Panc1 (cell line): ENCODE measurements around the gene GNMT. TPM values are rescaled to one million over a fixed set of nuclear protein-coding genes. Genes with fewer than 3 reads are reported as not detected.
"Not testable (repeated sequence)": the region's sequence is repeated elsewhere in the genome, so short reads cannot be mapped to it uniquely, and the experiment has no call there.

Source experiments
- ATAC-seq: fragments of 200-7000 bp; cut with Tn5 transposase; 2 replicates; pipeline ENCODE4 v1.9.1; 2020; ENCODE audit warnings: mild to moderate bottlenecking, moderate library complexity
- BruUV-seq: library from RNA; stranded (reverse); fragments of 400-500 nt; replicated peaks from 2 replicates; lab custom pipeline; 2021; lab: Mats Ljungman, UMichigan
- CTCF ChIA-PET: fragments of 300-600 bp; sonication (Branson Sonifier 250); formaldehyde crosslinking; loops from one replicate; lab custom pipeline; 2022; ENCODE audit warnings: antibody characterized with exemption; lab: Charles Lee
- POLR2A ChIA-PET: fragments of 300-600 bp; sonication (Branson Sonifier 250); formaldehyde crosslinking; loops from one replicate; lab custom pipeline; 2022; ENCODE audit warnings: antibody characterized with exemption; lab: Charles Lee
- DNase-seq: peaks from one replicate; pipeline ENCODE4 v3.0.0-alpha.2; 2010; ENCODE audit warnings: low read depth, low spot score
- H3K27ac ChIP-seq: 2 replicates; pipeline ENCODE4 v1.5.1; 2011; ENCODE audit warnings: mild to moderate bottlenecking, low read length, inconsistent platforms
- H3K27me3 ChIP-seq: fragments of 200-500 bp; sonication (Bioruptor generic); 2 replicates; pipeline ENCODE4 v1.6.0; 2014; ENCODE audit warnings: low read length, inconsistent platforms; ENCODE audit not compliant: control insufficient read depth, insufficient read depth
- H3K36me3 ChIP-seq: fragments of 200-500 bp; sonication (Bioruptor generic); 2 replicates; pipeline ENCODE4 v1.5.1; 2014; ENCODE audit warnings: inconsistent platforms, mild to moderate bottlenecking, low read length, moderate library complexity; ENCODE audit not compliant: control insufficient read depth, insufficient read depth
- H3K4me1 ChIP-seq: 2 replicates; pipeline ENCODE4 v1.5.1; 2011; ENCODE audit warnings: inconsistent platforms, mild to moderate bottlenecking, low read length, moderate library complexity; ENCODE audit not compliant: control insufficient read depth, insufficient read depth
- H3K4me3 ChIP-seq, 2 experiments: 2 replicates each; pipeline ENCODE4 v1.5.1; 2011 to 2012; ENCODE audit warnings: low read depth in 2 of 2, low read length in 2 of 2, mild to moderate bottlenecking in 2 of 2, inconsistent platforms in 1 of 2, moderate library complexity in 1 of 2
- H3K9me3 ChIP-seq: fragments of 200-500 bp; sonication (Bioruptor generic); 2 replicates; pipeline ENCODE4 v1.5.1; 2014; ENCODE audit warnings: low read depth, mild to moderate bottlenecking, inconsistent platforms, low read length, moderate library complexity; ENCODE audit not compliant: control insufficient read depth, insufficient read depth
- CTCF ChIP-seq: fragments of 450-650 bp; IDR thresholded peaks from 2 replicates; pipeline ENCODE4 v1.5.1; 2017; ENCODE audit warnings: mild to moderate bottlenecking
- POLR2AphosphoS5 ChIP-seq: IDR thresholded peaks from 2 replicates; pipeline ENCODE4 v1.6.1; 2012; ENCODE audit warnings: mild to moderate bottlenecking, low read depth, low read length, moderate library complexity
- REST ChIP-seq, 2 experiments: IDR thresholded peaks; 2 replicates each; pipeline ENCODE4 v1.6.1; 2011 to 2012; ENCODE audit warnings: low read depth in 2 of 2, control low read depth in 1 of 2, low read length in 1 of 2, mild to moderate bottlenecking in 1 of 2, moderate library complexity in 1 of 2; ENCODE audit not compliant: insufficient read depth in 1 of 2
- SIN3A ChIP-seq: IDR thresholded peaks from 2 replicates; pipeline ENCODE4 v1.6.1; 2012; ENCODE audit warnings: low read depth, mild to moderate bottlenecking, low read length, moderate library complexity, borderline replicate concordance; ENCODE audit not compliant: insufficient read depth
- TCF7L2 ChIP-seq: IDR thresholded peaks from 2 replicates; pipeline ENCODE4 v1.6.1; 2011; ENCODE audit warnings: mild to moderate bottlenecking, low read depth, low read length, inconsistent platforms
- in situ Hi-C: cut with HindIII; loops from 2 replicates; pipeline ENCODE4 v1.10.0; 2016; ENCODE audit warnings: low sequenced_read_pairs, low pct_unique_long_range_greater_than_20kb
- intact Hi-C: fragments of 100-400 bp; cut with micrococcal nuclease; formaldehyde crosslinking; loops from one replicate; pipeline ENCODE4 v1.10.0; 2022; ENCODE audit not compliant: unreplicated experiment
- total RNA-seq: library from RNA; stranded (reverse); gene quantifications from one replicate; pipeline ENCODE4 v1.2.1, GENCODE V29; 2021; ENCODE audit not compliant: unreplicated experiment

Gene GNMT
- total RNA-seq, 1 experiment from 2014 or later = 0.72 TPM

- in situ Hi-C loops = no loop called here
- no peaks in the 10 kb centered on the region for H3K27me3 ChIP-seq
- TF ChIP-seq SIN3A (no peak), CTCF (no peak), TCF7L2 (no peak), REST (IDR thresholded peaks at IDR 0.05; ENCODE audit: insufficient read depth in 1 of 2, low read depth in 2 of 2, low read length in 1 of 2) (no peak), POLR2AphosphoS5 (no peak)
- ATAC-seq (no peak), DNase-seq (no peak)
- ChIA-PET POLR2A (interaction anchor here (0.6 kb wide), 1 partner anchor 556 kb away, joined by 5 read pairs; no protein-coding TSS in a partner anchor), CTCF (interaction anchor here (0.6 kb wide), 1 partner anchor 1086 kb away, joined by 3 read pairs; no protein-coding TSS in a partner anchor)
- intact Hi-C loops = no loop called here
- BruUV-seq = no TSS peak
- no peak overlapping the region for H3K27ac ChIP-seq
- no peaks in the 10 kb centered on the region for H3K9me3 ChIP-seq
- peaks cover 3% of the 10 kb centered on the region; the same call in 1 of the 2 replicates for H3K36me3 ChIP-seq
- no peak overlapping the region for H3K4me3 ChIP-seq
- H3K4me1 ChIP-seq = no peaks in the 10 kb centered on the region
Observed at GRCh38 chr6:42940493-42941045, 20.0 kb upstream of the GNMT start.

DNA sequence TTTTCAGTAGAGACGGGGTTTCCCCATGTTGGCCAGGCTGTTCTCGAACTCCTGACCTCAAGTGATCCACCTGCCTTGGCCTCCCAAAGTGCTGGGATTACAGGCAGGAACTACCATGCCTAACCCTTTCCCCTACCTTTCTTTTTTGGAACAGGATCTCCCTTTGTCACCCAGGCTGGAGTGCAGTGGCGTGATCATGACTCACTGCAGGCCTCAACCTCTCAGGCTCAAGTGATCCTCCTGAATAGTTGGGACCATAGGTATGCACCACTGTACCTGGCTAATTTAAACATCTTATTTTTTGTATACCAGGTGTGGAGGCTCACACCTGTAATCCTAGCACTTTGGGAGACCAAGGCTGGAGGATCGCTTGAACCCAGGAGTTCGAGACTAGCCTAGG, 19.2 kb upstream of the GNMT start:
- ATAC-seq, in situ Hi-C loops: not testable (repeated sequence)

DNA sequence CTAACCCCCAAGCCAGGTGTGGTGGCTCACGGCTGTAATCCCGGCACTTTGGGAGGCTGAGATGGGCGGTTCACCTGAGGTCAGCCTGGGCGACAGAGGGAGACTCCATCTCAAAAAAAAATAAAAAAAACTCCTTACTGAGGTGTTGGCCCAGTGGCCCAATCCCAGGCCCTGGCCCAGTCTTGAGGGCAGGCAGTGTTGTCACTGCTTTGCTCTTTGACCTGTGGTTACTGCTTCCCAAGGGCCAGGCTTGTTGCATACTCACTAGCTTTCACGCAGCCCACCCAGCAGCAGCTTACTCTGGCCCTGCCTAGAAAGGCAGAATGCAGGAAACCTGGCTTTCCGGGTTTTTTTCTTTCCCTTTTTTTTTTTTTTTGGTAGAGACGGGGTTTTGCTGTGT, 18.1 kb upstream of the GNMT start:
- H3K27me3 ChIP-seq = no peaks in the 10 kb centered on the region
- in situ Hi-C loops = no loop called here
- BruUV-seq = no TSS peak
- DNase-seq (no peak), ATAC-seq (no peak)
- H3K36me3 ChIP-seq = no peaks in the 10 kb centered on the region
- no peak overlapping the region for H3K4me3 ChIP-seq
- no peaks in the 10 kb centered on the region for H3K9me3 ChIP-seq
- TF ChIP-seq SIN3A (no peak), REST (IDR thresholded peaks at IDR 0.05; ENCODE audit: insufficient read depth in 1 of 2, low read depth in 2 of 2, low read length in 1 of 2) (no peak), POLR2AphosphoS5 (no peak), CTCF (no peak), TCF7L2 (no peak)
- POLR2A ChIA-PET = no interaction called here
- CTCF ChIA-PET = no interaction called here
- intact Hi-C loops = no loop called here
- H3K27ac ChIP-seq = no peak overlapping the region
- H3K4me1 ChIP-seq = no peaks in the 10 kb centered on the region

More for the DNA sequence above, 19.2 kb upstream of the GNMT start:
- DNase-seq, H3K9me3 ChIP-seq, BruUV-seq, POLR2A ChIA-PET, CTCF ChIA-PET, H3K36me3 ChIP-seq, H3K27me3 ChIP-seq, H3K4me1 ChIP-seq, H3K4me3 ChIP-seq, H3K27ac ChIP-seq, intact Hi-C loops: not testable (repeated sequence)
